H1 (cell line): ENCODE measurements around the gene MBOAT1. TPM values are rescaled to one million over a fixed set of nuclear protein-coding genes. Genes with fewer than 3 reads are reported as not detected.

ENCODE experiments used
- CTCF ChIA-PET: fragments of 300-600 bp; sonication (Branson Sonifier 250); formaldehyde crosslinking; loops from one replicate; lab custom pipeline; 2021; ENCODE audit not compliant: partially characterized antibody; lab: Charles Lee
- POLR2A ChIA-PET: fragments of 300-600 bp; sonication (Branson Sonifier 250); formaldehyde crosslinking; loops from one replicate; lab custom pipeline; 2021; ENCODE audit warnings: inconsistent platforms; ENCODE audit not compliant: partially characterized antibody; lab: Charles Lee
- DNase-seq, 2 experiments: peaks; one replicate each; pipeline versions ENCODE4 v3.0.0 to v3.0.0-alpha.2; 2010 to 2022; ENCODE audit warnings: low spot score in 2 of 2, low read depth in 1 of 2, mixed read lengths in 1 of 2
- FAIRE-seq: peaks from 2 replicates; lab custom pipeline; 2011; peaks lifted over from hg19 to GRCh38; lab: Jason Lieb, UNC
- H2AFZ ChIP-seq: 2 replicates; pipeline ENCODE4 v1.8.1; 2012; ENCODE audit warnings: low read length, inconsistent platforms
- H2AK5ac ChIP-seq: 2 replicates; pipeline ENCODE4 v1.6.1; 2013; ENCODE audit warnings: low read depth, low read length
- H2BK120ac ChIP-seq: replicated peaks from 2 replicates; pipeline ENCODE3; 2013; ENCODE audit warnings: low read depth, low read length, inconsistent platforms
- H2BK12ac ChIP-seq: 2 replicates; pipeline ENCODE4 v1.6.1; 2013; ENCODE audit warnings: low read depth, low read length
- H2BK15ac ChIP-seq: 2 replicates; pipeline ENCODE4 v1.6.1; 2013; ENCODE audit warnings: low read length
- H2BK20ac ChIP-seq: 2 replicates; pipeline ENCODE4 v1.6.1; 2013; ENCODE audit warnings: low read length
- H2BK5ac ChIP-seq: 2 replicates; pipeline ENCODE4 v1.6.1; 2013; ENCODE audit warnings: low read depth, low read length
- H3K14ac ChIP-seq: 2 replicates; pipeline ENCODE4 v1.6.1; 2013; ENCODE audit warnings: inconsistent platforms; ENCODE audit not compliant: insufficient read length
- H3K18ac ChIP-seq: 2 replicates; pipeline ENCODE4 v1.6.1; 2013; ENCODE audit warnings: low read length; ENCODE audit errors: extremely low read depth
- H3K23ac ChIP-seq: 2 replicates; pipeline ENCODE4 v1.6.1; 2013; ENCODE audit warnings: inconsistent platforms; ENCODE audit not compliant: insufficient read length
- H3K23me2 ChIP-seq: 2 replicates; pipeline ENCODE4 v1.6.1; 2013; ENCODE audit warnings: low read depth, low read length
- H3K27ac ChIP-seq: 2 replicates; pipeline ENCODE4 v1.6.1; 2011; ENCODE audit warnings: low read depth, low read length, inconsistent platforms
- H3K27me3 ChIP-seq, 4 experiments: replicated peaks in 1 of 4; 1 replicate in 1 of 4; 2 replicates in 3 of 4; pipeline versions ENCODE4 v1.6.1 to v1.8.1; 2011 to 2013; ENCODE audit warnings: low read length in 3 of 4, mild to moderate bottlenecking in 3 of 4, inconsistent platforms in 2 of 4, mixed read lengths in 2 of 4, moderate library complexity in 1 of 4; ENCODE audit not compliant: control insufficient read depth in 3 of 4, insufficient read depth in 3 of 4; ENCODE audit errors: extremely low read depth in 1 of 4
- H3K36me3 ChIP-seq, 4 experiments: 2 replicates each; pipeline versions ENCODE4 v1.6.1 to v1.8.1; 2011 to 2013; ENCODE audit warnings: mild to moderate bottlenecking in 4 of 4, low read length in 3 of 4, moderate library complexity in 2 of 4, control low read depth in 1 of 4, inconsistent platforms in 1 of 4; ENCODE audit not compliant: insufficient read depth in 4 of 4, control insufficient read depth in 2 of 4
- H3K4ac ChIP-seq: replicated peaks from 2 replicates; pipeline ENCODE3; 2013; ENCODE audit warnings: low read length, low read depth, mixed read lengths, inconsistent platforms; ENCODE audit not compliant: insufficient read length
- H3K4me1 ChIP-seq, 4 experiments: replicated peaks in 1 of 4; 1 replicate in 1 of 4; 2 replicates in 3 of 4; pipeline versions ENCODE4 v1.6.1 to v1.8.1; 2011 to 2013; ENCODE audit warnings: low read length in 3 of 4, inconsistent platforms in 2 of 4, mixed read lengths in 1 of 4; ENCODE audit not compliant: insufficient read depth in 4 of 4, control insufficient read depth in 3 of 4
- H3K4me2 ChIP-seq, 2 experiments: 2 replicates each; pipeline versions ENCODE4 v1.6.1 to v1.8.1; 2011 to 2013; ENCODE audit warnings: low read depth in 2 of 2, low read length in 2 of 2, control low read depth in 1 of 2, inconsistent platforms in 1 of 2, mild to moderate bottlenecking in 1 of 2; ENCODE audit not compliant: insufficient read depth in 1 of 2
- H3K4me3 ChIP-seq, 4 experiments: fragments of 200-600, 300-600 bp in 1 of 4; sonication (generic), shearing (Covaris generic), sonication (Bioruptor Twin) in 1 of 4; 2 replicates each; pipeline versions ENCODE4 v1.5.1 to v1.8.1; 2011 to 2016; ENCODE audit warnings: low read length in 4 of 4, low read depth in 3 of 4, control low read depth in 2 of 4, inconsistent platforms in 2 of 4, mild to moderate bottlenecking in 2 of 4, mixed read lengths in 1 of 4, moderate library complexity in 1 of 4; ENCODE audit not compliant: insufficient read depth in 2 of 4; ENCODE audit errors: extremely low read depth in 1 of 4
- H3K56ac ChIP-seq: replicated peaks from 2 replicates; pipeline ENCODE3; 2013; ENCODE audit warnings: low read depth, mild to moderate bottlenecking, mixed read lengths, low read length, inconsistent platforms; ENCODE audit not compliant: insufficient read length
- H3K79me1 ChIP-seq: 2 replicates; pipeline ENCODE4 v1.6.1; 2013; ENCODE audit warnings: low read depth, low read length, control low read depth
- H3K79me2 ChIP-seq, 2 experiments: 2 replicates each; pipeline versions ENCODE4 v1.6.1 to v1.8.1; 2012 to 2013; ENCODE audit warnings: low read length in 2 of 2, mild to moderate bottlenecking in 2 of 2, inconsistent platforms in 1 of 2; ENCODE audit not compliant: insufficient read depth in 2 of 2, control insufficient read depth in 1 of 2
- H3K9ac ChIP-seq, 4 experiments: replicated peaks in 1 of 4; 1 replicate in 1 of 4; 2 replicates in 3 of 4; pipeline versions ENCODE4 v1.6.1 to v1.8.1; 2011 to 2013; ENCODE audit warnings: low read depth in 3 of 4, low read length in 3 of 4, control low read depth in 2 of 4, mild to moderate bottlenecking in 2 of 4, moderate library complexity in 2 of 4, inconsistent platforms in 1 of 4; ENCODE audit errors: extremely low read depth in 1 of 4
- H3K9me3 ChIP-seq, 2 experiments: 2 replicates each; pipeline versions ENCODE4 v1.6.1 to v1.8.1; 2012 to 2013; ENCODE audit warnings: mild to moderate bottlenecking in 2 of 2, moderate library complexity in 2 of 2, control low read depth in 1 of 2, inconsistent platforms in 1 of 2, low read depth in 1 of 2, low read length in 1 of 2, mixed read lengths in 1 of 2; ENCODE audit not compliant: insufficient read depth in 2 of 2
- H4K20me1 ChIP-seq, 2 experiments: replicated peaks in 1 of 2; 2 replicates each; pipeline versions ENCODE3 to v1.8.1; 2011 to 2013; ENCODE audit warnings: inconsistent platforms in 2 of 2, low read length in 2 of 2, mild to moderate bottlenecking in 1 of 2; ENCODE audit not compliant: insufficient read depth in 2 of 2, control insufficient read depth in 1 of 2
- H4K5ac ChIP-seq: 2 replicates; pipeline ENCODE4 v1.6.1; 2013; ENCODE audit warnings: low read length, low read depth, mixed read lengths, inconsistent platforms; ENCODE audit not compliant: insufficient read length
- H4K8ac ChIP-seq: 2 replicates; pipeline ENCODE4 v1.8.0; 2013; ENCODE audit warnings: mild to moderate bottlenecking, moderate library complexity, low read length, inconsistent platforms; ENCODE audit not compliant: insufficient read depth; ENCODE audit errors: extremely low read depth
- H4K91ac ChIP-seq: replicated peaks from 2 replicates; pipeline ENCODE3; 2013; ENCODE audit warnings: low read length, mixed read lengths, inconsistent platforms; ENCODE audit not compliant: insufficient read length
- FOSL1 ChIP-seq: IDR thresholded peaks from 2 replicates; pipeline ENCODE4 v1.6.1; 2011; ENCODE audit warnings: mild to moderate bottlenecking, low read depth, low read length, moderate library complexity; ENCODE audit not compliant: insufficient read depth
- WGBS, 2 experiments: shearing (Covaris generic) in 1 of 2; methylation state at CpG; one replicate each; pipeline versions ENCODE4 v1.1.6 to v1.1.7; 2013 to 2015; ENCODE audit warnings: low lambda C conversion rate in 2 of 2, mixed read lengths in 2 of 2, inconsistent platforms in 1 of 2, low coverage in 1 of 2, missing lambda C conversion rate in 1 of 2; ENCODE audit not compliant: insufficient replicate concordance in 2 of 2, insufficient coverage in 1 of 2, insufficient read length in 1 of 2; ENCODE audit errors: extremely low coverage in 1 of 2, missing lambda C conversion rate in 1 of 2; 5-methylcytosine and 5-hydroxymethylcytosine counted together
- polyA plus RNA-seq, 7 experiments: library from polyadenylated mRNA; depleted of rRNA in 3 of 7; stranded (reverse) in 5 of 7; unstranded in 2 of 7; fragments of >200 nt in 5 of 7; fragments of 200-250 nt in 2 of 7; gene quantifications; 1 replicate in 5 of 7; 2 replicates in 1 of 7; 4 replicates in 1 of 7; pipeline versions ENCODE4 v1.2.1 to v1.2.3, GENCODE V29; 2011 to 2013; ENCODE audit warnings: missing spikeins in 2 of 7, mixed read lengths in 2 of 7
- total RNA-seq: library from RNA; stranded (reverse); fragmentation: NEBNext Ultra II Directional; extraction: Animal tissue kit (Norgen Biotek cat#: 25700); gene quantifications from 2 replicates; pipeline ENCODE4 v1.2.1, GENCODE V29; 2021

MBOAT1 gene
- total and polyA plus RNA-seq, 2 of the 8 experiments (the other 6 are each of a cell fraction or from before 2014, with no cell fraction given): 4.9 to 19.5 TPM

DNA sequence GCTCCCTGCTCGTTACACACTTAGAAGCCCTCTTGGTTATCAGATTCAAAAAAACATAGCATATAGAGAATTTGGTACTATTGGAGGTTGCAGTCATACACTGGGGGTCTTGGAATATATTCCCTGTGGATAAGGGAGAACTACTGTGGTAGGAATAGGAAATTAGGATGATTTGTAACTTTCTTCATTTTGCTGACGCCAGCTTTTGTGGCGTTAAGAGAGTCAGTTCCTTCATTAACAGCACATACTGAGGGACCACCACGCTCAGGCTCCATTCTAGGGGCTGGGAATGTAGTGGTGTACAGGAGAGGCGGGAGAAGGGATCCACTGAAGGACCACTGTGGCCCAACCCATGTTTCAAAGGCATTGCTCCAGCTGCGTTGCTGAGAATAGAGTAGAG, 140.3 kb downstream of the MBOAT1 start:
- no peak overlapping the region for H3K9ac ChIP-seq
- no peak overlapping the region for H4K8ac ChIP-seq
- no peak overlapping the region for H3K4me3 ChIP-seq
- H3K9me3 ChIP-seq: peaks cover 3 to 8% of the 10 kb centered on the region in 2 experiments; a peak in 2 of 4 replicates
- no peak overlapping the region for H2BK5ac ChIP-seq
- 92% methylated on average over 6 of the region's 6 CpGs; no CpG with 5 or more reads in 1 of the 2 experiments for WGBS, 2 experiments
- FAIRE-seq: no peak
- no peak overlapping the region for H2AK5ac ChIP-seq
- no peaks in the 10 kb centered on the region for H3K79me1 ChIP-seq
- no peaks in the 10 kb centered on the region for H4K20me1 ChIP-seq
- no peaks in the 10 kb centered on the region for H3K23me2 ChIP-seq
- H3K14ac ChIP-seq: no peak overlapping the region
- H3K23ac ChIP-seq: no peak overlapping the region
- H3K4me1 ChIP-seq: no peaks in the 10 kb centered on the region
- H3K4ac ChIP-seq: no peak overlapping the region
- H2AFZ ChIP-seq: no peak overlapping the region
- H3K79me2 ChIP-seq: no peaks in the 10 kb centered on the region
- no peaks in the 10 kb centered on the region for H3K36me3 ChIP-seq
- no peak overlapping the region for H3K4me2 ChIP-seq
- H4K91ac ChIP-seq: no peak overlapping the region
- no peak overlapping the region for H2BK120ac ChIP-seq
- no peaks in the 10 kb centered on the region for H3K27me3 ChIP-seq
- POLR2A ChIA-PET: no interaction called here
- H2BK15ac ChIP-seq: no peak overlapping the region
- no peak overlapping the region for H3K27ac ChIP-seq
- no peak overlapping the region for H3K18ac ChIP-seq
- H2BK20ac ChIP-seq: no peak overlapping the region
- H4K5ac ChIP-seq: no peak overlapping the region
- CTCF ChIA-PET: no interaction called here
- H2BK12ac ChIP-seq: no peak overlapping the region
- no peak for DNase-seq
- H3K56ac ChIP-seq: no peak overlapping the region
- no peak for TF ChIP-seq FOSL1
